DMS79 treated with DMSO at 0.1 percent for 48 hours (cell line): Measurements from ENCODE around the gene HUS1.

Experiments
- DNase-seq: peaks from one replicate; lab custom pipeline; 2025; lab: John Stamatoyannopoulos, UW

The HUS1 gene

DNA sequence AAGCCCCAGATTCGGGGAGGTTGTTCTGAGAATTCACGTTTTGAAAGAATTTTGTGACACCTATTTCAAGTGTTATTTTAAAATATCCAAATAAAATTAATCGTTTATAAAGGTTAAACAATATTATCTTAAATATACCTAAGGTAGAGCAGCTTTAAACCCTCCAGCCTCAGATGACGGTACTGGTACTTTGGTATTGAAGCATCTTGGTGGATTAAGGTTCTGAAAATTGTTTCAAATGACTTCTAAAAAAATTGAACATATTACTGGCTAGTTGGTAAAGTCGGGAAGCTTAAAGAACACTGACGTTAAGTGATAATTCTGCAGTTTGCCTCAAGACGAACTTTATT is 392 bp upstream of the HUS1 start:
- DNase-seq, result no peak

DNA sequence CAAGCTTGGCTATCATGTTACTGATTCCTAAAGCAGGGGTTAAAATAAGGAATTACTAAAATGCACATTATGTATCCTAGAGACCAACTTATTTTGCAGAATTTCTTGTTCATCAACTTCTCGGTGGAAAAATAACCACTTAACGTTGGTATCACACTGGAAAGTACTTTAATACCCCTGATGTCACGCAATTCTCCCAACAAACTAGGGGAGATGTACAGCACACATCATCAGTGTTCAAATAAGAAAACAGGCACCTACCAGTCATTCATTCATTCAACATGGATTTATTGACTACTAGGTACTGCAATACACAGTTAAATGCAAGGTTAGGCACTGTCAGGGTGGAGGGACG is 648 bp downstream of the HUS1 start:
- peak; percentile 40 for DNase-seq

DNA sequence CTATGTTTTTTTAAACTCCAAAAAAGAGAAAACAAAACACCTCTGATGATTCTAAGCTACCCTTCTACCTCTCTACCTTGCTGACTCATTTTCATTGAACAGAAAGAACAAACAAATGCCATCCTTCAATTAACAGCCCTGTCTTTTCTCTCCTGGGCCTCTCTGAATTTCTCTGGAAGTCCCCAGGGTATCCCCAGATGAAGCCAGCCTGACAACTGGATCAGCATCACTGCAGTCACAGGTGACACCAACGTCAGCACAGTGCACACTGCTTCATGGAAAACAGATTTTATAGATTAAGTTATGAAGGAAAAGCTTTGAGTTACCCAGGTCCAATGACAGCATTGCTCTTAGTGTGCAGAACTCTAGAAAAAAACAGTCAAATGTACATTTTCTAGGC is 5.7 kb downstream of the HUS1 start:
- DNase-seq, result no peak

DNA sequence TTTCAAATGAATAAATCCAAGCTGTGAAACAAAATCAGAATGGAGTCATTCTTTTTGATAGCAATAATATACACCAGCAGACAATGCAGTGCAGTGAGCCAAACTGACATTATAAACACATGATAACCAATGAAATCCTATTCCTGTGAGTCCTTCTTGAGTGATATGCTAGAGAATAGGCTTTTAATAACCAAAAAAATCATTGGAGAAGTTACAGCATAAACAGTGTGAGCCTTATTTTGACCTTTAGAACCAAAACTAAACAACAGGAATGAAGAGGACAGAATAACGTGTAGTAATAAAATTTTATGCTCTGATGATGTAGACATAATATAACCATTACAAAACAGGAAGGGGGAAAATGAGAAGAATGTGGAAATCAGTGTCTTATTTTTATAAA is 8.7 kb downstream of the HUS1 start:
- no peak for DNase-seq

DNA sequence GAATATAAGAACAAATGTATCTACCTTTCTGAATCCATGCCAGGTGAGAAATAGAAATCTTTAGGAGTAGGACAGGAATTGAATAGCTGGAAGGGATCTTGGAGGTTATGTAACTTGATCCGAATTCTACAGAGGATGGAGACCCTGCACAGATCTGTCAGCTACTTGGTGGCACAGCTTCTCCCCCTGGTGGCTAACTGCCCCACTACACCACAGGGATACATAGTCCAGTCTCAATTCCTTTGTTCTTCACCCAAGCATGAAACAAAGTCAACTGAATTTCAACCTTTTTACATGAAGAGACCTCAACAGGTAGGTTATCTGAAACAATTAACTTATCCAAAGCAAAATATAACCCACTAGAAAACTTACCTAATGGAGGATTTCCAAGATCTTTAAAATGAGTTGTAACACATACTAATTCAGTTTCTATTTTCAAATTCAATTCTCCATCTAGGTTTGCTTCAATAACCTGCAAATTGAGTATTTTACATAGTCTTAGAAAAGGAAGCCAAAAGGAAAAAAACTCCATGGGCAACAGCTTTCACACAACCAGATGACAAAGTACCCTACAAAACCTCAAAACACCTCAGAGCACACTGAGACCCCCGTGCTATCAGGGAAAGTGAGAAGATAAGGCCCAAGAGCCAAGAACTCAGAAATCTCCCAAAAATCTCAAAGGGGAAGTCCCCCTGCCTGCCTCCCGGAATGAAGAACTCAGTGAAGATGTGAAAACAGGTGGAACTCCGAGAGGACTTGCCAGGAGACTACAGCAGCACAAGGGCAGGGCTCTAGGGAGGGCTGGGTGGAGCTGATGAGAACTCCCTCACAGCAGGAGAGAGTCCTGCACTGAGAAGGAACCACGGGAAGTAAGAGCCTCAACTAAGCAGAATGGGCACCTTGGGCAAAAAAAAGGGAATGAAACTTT is 10.3 kb downstream of the HUS1 start:
- DNase-seq, result peak; percentile 4

DNA sequence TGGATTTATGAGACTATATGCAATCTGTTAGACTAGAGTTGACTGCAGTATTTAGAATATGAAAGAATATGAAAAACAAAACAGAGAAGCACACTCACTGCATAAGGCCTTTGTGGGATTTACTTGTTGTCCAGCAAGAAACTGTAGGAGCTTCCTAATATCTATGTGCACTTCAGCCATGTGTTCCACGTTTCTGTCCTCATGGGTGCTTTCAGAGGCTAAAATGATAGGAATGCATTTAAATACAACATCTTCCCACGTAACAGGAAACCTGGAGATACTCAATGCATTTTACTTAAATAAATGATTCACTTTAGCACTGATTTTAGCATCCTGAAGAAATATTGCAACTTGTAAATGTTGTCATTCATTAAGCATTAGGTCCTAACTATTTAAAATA is 11.7 kb downstream of the HUS1 start:
- no peak for DNase-seq

DNA sequence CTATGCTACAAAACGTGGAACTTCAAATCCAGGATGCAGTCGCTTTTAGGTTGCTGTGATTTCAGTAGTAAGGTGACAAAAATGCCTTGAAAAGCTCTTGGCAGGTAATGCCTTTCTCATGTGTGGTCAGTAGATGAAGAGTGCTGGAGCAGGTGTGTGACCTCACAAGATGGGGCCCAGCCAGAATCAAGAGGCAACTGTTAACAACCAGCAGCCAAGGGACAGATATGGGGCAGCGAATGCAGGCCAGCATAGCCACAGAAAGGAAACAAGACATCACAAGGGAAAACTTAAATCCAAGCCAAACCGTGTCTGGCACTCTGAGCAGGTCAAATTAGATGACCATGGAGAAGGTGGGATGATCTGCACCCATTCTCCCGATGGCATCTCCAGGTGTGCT is 12.3 kb downstream of the HUS1 start:
- DNase-seq, result no peak

DNA sequence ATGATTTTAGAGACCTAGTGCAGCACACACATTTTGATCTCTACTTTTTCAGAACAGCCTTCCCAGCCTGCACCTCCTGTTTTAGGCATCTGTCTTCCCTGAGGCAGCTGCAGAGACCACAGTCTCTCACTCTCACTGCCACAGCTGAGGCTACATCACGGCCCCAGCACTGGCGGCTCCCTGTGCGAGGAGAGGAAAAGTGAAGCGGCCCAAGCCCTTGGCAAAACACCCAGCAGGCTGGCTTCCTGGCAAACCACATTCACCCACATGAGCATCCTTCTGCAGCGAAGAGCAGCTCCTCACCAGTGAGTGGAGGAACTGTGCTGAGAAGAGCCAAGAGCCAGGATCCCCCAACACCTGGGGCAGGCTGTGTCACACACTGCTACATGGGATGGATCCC is 14.0 kb downstream of the HUS1 start:
- DNase-seq, result no peak

DNA sequence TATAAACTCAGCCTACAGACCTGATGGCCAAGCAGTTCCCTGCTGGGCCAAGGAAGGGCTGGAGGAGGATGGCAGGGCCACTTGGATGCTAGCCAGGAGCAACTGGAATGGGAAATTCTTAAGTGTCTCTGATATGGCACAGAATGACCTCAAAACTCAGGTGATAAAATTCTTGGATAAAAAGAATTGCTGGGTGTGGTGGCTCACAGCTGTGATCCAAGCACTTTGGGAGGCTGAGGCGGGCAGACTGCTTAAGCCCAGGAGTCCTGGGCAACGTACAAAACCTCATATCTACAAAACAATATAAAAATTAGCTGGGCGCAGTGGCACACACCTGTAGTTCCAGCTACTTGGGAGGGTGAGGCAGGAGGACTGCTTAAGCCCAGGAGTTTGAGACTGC is 17.2 kb downstream of the HUS1 start:
- no peak for DNase-seq

DNA sequence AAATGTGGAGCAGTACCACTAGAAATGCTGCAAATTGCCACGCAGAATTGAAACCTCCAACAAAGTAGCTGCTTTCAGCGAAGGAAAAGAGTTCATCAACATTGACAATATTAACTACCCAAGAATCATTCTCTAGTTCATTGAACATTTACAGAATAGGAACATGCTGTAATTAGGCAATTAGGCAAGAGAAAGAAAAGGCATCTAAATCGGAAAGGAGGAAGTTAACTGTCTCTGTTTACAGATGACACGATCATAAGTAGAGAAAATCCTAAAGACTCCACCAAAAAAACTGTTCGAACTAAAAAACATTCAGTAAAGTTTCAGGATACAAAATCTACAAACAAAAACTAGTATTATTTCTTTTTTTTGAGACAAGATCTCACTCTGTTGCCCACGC is 22.3 kb downstream of the HUS1 start:
- no peak for DNase-seq

DNA sequence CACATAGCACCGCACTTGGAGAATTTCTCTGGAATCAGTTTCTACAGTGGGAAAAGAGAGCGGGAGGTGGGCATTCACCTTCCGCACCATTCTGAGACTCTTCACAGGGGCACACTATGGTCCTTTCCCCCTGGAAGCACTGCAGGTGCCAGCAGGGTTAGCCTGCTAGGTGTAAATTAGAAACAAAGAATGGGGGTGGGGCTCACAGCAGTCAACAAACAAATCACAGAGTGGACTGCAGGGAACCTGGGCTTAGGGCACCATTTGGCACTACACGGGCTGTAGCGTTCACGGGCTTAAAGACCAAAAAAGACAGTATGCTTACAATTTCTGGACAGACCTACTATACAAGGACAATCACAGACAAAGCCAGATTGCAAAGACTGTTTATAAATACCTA is 23.2 kb downstream of the HUS1 start:
- no peak for DNase-seq

DNA sequence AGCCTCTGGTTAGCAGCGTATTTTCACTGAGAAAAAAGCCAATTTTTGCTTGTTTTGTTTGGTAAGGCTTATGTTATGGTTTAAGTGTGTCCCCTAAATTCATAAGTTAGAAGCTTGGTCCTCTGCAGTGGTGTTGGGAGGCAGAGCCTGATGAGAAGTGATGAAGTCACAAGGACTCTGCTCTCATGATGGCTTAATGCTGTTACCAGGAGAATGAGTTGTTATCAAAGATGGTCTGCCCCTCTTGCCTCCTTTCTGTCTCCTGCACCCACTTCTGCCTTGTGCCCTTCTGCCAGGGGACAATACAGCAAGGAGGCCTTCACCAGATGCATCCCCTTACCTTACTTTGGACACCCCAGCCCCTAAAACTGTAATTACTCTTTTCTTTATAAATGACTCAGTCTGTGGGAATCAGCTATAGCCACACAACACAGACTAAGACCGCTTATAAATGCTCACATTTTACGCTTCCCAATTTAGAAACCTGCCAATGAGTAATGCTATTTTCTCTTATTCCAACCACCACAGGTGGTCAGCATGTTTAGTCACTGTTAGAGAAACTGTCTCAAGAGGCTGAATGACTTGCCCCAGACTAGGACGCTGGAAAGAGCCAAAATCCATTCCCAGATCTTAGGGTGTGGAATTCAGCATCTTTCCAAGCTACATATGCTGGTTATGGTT is 25.0 kb downstream of the HUS1 start:
- DNase-seq, result no peak

DNA sequence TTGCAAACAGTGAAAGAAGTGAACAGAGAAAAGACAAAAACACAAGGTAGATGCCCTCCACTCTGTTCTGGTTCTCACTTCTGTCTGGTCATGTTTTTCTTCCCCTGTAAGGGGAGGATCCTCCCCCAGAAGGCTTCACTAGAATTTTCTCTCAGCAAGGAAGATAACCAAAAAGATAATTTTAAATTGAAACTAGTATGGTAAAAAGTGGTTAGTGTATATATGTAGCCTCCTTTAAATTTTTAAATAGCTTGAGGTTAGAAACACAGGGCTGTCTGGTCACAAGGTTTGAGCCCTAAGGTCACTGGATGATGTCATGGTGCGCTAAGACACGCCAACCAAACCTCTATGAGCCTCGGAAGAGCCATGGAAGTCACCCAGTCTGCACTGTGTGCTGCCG is 25.6 kb downstream of the HUS1 start:
- DNase-seq, result no peak

DNA sequence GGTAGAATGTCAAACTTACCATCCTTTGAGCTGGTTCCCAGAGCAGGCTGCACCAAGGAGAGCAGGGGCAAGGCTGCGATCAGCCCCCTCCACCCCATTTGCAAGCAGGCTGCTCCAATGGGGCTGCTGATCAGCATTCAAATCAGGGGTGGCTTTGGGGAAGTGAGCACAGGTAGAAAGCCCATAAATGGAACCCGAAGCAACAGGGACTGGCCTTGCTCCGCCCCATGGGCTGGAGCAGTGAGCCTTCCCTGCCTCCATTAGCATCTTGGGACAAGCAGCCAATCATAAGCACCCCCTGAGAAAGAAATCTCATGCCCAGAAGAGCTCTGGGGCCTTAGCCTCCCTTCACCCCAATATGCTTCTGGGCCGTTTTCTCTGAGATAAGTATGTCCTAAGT is 27.2 kb downstream of the HUS1 start:
- no peak for DNase-seq

DNA sequence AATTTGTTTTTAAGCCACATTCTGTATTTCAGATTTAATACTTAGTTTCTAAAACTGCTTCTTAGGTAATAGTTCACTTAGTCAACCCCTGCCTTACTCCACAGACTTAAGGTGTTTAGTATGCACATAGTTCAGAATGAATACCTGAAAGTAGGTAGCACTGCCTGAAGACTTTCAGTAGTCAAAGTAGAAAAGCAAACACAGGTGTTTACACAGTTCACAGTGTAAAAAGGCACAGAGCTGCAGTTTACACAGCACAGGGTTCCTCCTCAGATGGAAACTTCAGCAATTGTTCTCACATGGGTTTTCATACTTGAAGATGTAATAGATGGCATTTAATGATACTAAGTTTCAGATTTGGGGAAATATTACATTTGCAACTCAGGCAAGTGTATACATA is 28.0 kb downstream of the HUS1 start:
- no peak for DNase-seq

DNA sequence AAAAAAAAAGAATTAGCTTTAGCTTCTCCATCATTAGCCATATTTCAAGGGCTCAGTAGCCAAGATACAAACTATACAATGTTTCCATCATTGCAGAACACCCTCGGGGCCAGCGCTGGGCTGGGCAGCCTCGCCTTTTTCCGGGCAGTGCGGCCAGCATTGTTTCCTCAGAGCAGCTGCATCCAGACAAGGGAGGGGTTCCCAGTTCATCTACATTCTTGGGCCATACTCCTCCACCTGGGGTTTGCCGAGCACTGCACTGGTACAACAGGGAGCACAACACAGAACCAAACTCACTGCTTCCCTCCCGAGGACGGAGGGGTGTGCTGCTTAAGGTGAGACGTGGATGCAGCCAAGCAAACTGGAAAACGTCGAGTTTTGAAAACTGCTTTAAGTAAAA is 28.7 kb downstream of the HUS1 start:
- DNase-seq, result no peak

DNA sequence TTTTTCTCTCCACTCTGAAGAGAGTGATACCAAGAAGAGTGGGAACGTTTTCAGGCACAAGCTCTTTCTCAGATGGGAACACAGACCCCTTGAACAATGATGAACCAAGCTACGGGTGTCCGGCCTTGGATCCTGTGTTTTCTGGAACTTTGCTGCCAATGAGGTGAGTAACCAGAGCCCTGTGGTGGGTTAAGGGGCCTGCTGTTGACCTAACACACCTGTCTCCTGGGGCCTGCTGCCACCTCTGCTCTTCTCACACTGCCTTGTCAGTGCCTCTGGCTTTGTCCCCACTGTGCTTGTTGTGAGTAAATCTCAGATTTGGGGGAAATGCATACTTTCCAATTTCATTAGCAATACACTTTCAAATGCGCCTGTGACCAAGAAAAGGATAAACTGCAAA is 29.7 kb downstream of the HUS1 start:
- no peak for DNase-seq

DNA sequence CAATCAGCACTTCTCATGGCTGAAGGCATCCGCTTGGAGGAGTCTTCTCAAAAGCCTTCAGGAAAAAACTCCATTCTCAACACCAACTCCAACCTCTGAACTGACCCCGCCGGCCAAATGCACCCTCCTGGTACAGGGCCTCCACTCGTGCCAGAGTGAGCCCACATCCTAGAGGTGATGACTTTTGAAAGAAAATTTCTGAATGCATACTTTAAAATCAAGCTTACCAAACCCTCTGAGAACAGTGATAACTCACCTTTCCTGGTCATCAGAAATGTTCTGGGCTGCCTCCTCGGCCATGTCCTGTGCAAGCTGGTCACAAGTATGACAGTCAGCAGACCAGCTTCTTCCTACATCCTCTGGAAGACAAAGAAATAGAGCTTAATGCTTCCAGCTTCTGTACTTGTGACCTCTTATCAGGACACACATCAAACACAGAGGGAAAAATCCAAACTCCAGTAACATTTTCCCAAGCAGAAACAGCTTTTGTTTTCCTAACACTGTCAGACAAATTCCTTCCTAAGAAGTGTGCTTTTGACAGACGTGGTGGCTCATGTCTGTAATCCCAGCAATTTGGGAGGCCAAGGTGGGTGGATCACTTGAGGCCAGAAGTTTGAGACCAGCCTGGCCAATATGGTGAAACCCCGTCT is 31.1 kb downstream of the HUS1 start, which contains the start of gene PKD1L1:
PKD1L1 (minus strand) TSS at position 326 of the 650 bp plus-strand sequence; CDS start at position 300, 26 bp downstream.
- DNase-seq, result no peak

DNA sequence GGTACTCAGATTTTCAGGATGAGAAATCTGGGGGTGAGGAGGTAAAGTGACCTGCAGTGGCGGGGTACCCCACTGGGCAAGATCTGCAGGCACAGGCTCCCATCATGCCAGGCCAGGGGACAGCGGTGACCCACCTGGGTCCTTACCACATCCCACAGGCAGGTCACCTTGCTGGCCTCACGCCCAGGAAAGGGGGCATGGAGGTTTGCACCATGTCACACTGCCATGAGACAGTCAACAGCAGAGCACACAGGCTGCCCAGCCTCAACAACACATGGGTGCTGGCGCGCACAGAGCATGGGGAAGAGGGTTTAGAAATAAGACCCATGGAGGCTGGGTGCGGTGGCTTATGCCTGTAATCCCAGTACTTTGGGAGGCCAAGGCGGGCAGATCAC is 32.1 kb downstream of the HUS1 start:
- no peak for DNase-seq

DNA sequence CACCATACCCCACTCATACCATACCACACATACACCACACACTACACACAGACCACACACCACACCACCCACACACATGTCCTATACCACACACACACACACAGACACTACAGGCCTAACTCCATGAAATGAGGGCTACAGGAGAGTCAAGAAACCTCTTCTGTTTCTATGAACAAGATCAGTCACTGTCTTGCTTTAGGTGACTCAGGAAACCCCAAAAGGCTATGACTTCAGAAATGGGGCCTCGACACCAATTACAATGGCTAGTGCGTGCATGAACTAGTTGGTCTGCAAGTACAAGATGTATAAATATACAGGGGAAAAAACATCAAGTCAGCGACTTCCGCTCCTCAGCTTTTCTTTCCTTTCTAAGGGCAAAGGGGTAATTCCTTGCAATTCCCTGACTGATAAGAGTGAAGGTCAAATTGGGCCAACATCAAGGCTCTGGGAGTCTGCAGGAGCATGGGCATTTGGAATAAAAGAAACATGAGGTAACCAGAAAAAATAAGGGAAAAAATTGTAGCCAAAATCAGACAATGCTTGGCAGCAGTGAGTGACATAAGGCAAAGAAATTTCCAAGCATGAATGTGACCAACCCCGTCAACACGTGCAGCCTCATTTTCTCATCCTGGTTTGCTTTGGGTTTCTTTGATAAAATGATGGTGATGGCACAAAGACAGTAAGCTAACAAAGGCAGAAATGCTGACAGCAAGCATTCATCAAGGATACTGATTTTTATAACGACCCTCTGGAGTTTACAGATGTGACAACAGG is 32.6 kb downstream of the HUS1 start:
- no peak for DNase-seq

DNA sequence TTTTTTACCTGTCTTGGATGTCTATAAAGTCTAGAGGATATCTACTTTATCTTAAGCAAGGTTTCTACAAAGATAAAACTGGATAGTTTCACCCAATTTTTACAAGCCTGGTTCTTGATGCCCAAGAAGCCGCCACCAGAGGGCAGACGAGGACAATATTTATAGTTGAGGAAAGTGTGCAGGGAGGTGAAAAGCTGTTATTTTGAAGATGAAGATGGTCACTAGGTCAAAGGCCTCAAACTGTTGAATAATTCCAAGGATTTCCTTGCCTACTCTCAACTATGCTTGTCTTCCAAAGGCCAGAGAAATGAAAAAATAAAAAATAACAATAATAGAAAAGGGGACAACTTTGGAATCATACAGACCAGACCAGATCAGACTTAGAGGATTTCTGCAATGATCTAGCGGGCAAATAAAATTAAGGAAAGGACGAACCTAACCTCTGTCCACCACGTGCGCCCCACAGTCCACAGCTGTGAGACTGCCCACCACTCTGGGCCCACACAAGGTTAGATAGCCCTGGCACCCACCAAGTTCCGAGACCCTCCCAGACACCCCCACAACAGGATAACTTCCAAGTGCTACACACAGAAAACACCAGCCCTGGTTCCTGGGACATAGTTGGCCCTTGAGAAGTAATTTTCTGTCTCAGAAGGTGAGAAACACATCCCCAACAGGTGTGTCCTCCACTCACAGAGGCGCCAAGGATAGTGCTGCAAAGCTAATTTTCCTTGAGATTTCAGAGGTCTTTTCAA is 34.0 kb downstream of the HUS1 start:
- DNase-seq, result peak; percentile 32
